ENCODE data around the gene TCF4.

TCF4 gene

DNA sequence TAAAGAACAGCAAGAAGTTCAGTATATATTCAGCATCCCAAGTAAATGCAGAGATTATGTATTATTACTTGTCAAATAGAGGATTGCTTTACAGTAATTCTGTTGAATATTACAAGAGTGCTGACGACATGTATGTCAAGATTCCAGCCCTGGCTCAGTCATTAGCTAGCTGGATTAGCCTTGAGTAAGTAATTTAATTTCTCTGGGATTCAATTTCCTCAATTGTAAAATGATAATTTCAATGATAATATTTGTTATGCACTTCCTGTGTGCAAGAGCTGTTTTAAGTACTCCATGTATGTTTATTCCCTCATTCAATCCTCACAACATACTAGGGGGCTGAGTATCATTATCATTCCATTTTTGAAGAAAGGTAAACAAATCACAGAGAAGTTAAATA, 44.0 kb downstream of the TCF4 start:
- DNase-seq (ENCODE audit: low spot score): no peak

DNA sequence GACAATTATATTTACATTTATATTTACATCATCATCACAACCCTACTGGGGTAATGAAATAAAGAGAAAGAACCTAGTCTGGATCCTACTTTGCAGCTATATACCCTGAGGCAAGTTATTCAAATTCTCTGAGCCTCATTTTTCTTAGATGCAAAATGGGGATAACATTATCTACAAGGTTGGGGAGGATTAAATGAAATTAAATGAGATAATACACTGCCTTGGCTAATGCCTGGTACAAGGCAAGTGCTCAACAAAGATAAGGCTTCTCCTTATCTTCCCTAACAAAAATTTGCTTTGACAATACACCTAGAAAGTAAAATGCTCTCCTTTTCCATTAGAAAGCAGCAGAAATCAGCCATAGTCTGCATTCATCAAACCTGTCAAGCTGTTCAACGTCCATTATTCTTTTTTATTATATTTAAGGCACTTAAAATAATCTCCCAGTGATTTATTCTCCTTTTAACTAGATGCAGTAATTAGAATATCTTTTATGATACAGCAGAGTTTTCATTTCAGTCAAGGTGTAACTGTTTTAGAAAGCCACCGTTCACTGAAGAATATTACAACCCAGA, 44.8 kb downstream of the TCF4 start:
- no peak for DNase-seq (ENCODE audit: low spot score)

DNA sequence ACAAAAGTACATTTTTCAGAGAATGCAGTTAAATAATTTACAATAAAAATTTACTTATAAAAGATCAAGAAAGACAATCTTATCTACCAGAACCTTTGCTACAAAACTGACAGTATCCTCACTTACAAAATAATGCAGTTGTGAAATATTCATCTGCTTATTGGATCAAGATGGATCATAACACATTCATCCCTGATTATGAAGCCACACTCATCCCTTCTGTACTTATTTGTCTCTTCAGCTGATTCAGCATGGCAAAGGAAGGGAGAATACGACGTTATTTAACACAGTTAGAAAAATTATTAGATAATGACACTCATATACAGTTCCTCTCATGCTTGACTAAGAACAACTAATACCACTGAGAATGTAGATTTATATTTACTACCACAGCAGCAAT, 46.4 kb downstream of the TCF4 start:
- no peak for DNase-seq (ENCODE audit: low spot score)

DNA sequence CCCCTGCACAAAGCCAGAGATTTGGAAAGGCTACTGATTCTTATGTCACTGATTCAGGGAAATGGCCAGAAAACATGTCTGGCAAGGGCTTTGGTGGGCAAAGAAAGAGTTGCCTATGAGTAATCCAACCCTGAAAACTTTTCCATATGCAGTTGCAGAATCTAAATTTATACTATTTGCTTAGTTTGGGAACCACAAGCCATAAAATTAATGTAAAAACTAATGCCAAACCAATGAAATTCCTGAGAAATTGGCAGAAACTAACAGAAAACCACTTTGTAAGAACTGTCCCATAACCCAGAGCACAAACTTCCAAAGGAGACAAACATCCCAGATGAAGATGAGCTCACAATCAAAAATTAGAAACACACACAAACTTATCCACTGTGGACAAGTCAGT, 48.8 kb downstream of the TCF4 start:
- DNase-seq (ENCODE audit: low spot score): no peak

DNA sequence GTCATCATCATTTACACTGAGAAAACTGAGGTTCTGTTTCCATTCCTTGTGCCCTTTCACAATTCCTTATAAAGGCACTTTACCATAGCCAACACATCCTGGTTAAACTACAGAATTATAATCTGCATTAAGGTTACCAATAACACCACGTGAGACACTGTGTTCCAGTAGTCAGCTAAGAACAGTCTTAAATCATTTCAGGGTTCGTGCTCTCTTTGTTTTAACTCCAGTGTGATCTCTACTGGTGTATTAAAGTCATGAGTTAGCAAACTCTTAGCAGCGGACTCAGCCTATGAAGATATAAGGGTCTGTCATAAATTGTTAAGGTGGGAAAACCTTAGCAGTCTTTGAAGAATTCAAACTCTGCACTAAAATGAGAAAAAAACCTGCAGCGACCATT, 53.0 kb downstream of the TCF4 start:
- no peak for DNase-seq (ENCODE audit: low spot score)

DNA sequence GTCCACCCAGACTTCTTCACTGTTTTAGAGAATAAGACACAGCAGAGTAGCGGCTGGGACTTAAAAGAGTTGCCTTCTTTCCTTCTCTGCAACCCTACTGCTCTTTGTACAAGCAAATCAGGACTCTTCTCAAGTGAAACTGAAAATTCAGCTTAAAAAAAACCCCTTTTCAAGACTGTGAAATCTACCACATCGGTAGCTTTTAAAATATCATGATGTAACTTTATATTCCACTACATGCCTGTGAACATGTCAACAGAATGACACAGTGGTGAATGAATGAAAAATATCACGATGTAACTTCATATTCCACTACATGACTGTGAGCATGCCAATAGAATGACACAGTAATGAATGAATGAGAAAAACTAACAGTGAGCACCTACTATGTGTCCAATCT, 53.4 kb downstream of the TCF4 start:
- DNase-seq (ENCODE audit: low spot score): no peak

DNA sequence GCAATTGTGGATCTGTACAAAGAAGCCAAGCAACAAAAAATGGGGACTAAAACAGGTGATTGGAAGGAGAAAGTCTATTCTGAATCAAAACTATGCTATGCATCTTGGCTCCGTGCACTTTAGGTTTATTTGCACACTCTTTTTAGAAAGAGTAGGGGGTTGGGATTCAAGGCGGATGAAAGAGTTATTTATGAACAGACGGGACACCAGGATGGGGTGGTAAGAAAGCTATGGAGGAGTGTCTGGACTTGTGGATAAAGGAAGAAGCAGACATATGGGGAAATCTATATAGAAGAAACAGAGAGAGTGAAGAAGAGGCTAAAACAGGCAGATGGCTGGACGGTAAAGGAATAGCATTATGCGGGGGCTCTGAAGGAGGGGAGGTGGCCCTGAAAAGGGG, 57.8 kb downstream of the TCF4 start:
- DNase-seq (ENCODE audit: low spot score): no peak

DNA sequence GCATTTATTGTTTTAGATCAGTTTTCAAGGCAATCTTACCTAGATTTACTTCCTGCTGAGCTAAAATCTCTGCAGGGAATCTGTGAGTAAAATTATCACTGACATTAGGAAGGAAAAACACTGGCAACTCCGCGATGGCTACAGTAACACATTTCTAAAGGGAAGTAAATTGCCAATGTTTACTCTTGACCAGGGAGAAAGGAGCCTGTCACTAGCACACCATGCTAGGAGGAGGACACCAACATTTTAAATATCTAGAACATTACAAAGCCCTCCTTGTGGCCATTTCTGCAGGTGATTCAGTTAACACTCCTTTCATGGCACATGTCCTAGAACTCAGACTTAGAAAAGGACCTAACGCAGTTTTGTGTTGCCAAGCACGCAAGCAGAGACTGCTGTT, 58.4 kb downstream of the TCF4 start:
- DNase-seq (ENCODE audit: low spot score): no peak

DNA sequence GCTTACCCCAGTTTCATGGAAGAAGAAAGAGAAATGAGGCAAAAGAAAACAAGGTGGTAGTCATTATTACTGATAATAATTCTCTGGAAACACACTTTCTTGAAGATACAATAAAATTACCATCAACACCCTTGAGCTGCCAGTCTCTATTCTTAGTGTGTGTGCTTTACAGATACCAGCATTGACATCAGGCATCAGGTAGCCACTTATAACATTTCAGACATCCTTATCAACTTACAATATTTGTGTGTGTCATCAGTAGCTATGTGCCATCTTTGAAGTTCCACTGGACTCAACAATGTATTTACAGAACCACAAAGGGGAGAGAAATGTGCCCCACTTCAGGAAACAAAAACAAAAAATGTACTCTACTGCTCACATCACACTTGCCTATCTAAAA, 62.1 kb downstream of the TCF4 start:
- DNase-seq (ENCODE audit: low spot score): no peak

DNA sequence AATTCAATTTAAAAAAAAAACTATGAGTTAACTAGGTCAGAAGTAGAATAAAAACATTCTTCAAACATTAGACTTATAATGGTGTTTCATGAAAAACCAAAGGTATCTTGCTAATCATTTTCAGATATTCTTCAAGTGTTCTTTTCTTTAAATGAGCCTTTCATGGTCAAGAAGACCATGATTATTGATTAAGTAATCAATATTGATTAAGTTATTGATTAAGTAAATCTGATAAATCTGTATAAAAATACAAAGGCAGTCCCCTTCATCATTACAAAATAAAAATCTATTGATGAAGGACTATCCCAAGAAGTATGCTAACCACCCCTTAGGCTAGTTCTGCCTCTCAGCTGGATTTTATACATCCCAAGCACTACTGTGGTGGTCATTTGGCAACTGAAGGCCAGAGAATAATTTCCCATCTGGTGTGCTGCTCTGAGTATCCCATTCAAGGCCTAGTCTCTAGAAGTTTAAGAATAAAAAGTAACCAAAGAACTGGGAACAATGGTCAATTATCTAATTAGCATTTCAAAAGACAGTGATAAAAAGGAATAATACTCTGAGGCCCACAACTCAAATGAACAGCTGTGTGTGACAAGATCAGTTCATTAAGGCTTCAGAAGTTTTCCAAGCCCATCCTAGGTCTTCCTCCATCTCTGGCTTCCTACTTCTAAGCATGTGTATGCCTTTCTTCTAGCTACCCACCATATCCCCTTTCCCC, 63.5 kb downstream of the TCF4 start:
- no peak for DNase-seq (ENCODE audit: low spot score)

DNA sequence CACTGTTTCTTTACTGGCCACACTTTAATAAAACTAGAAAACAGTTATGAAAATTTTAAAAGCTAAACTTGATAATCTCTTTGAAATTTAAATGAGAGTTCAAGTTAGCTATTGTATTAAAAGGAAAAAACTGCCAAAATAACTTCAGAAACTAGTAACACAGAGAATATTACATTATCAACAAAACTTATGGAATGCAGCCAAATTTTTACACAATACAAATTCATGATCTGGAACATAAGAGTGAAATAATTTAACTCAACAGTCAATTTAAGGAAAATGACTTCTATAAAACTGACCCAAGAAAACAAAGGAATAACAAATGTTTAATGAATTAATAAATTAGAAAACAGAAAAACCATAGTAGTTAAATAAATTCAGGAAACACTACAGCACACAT, 65.0 kb downstream of the TCF4 start:
- DNase-seq (ENCODE audit: low spot score): no peak

DNA sequence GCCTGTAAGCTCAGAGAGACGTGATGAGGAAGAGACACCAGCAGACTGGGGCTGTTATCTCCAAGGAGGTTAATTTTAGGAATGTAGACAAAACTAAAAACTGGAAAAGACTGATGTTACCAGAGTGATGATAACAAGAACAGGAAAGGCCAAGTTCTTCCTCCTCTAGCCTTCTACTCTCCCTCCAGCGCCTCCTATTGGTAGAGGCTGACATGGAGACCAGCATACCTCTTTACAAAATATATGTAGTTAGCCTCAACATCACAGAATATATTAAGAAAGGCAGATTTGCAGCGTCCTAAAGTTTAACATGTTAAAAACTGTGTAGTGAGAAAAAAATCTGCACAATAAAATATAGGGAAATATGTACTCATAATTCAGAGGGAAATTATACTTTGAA, 66.0 kb downstream of the TCF4 start:
- DNase-seq (ENCODE audit: low spot score): no peak

DNA sequence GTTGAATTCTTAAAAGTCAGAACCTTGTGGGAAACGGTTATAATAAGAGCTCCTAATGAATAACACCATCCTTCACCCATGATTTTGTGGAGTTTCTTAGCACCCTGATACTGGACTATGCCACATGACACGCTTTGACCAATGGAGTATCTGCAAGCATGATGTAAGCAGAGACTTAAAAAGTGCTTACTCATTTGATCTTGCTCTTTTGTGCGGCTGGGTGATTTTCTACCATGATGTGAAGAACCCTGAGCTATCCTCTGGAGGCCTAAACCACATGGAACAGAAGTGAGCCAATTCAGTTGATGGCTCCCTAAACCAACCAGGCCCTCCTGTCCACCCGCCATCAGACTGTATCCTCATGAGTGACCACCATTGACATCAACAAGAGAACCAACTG, 70.9 kb downstream of the TCF4 start:
- no peak for DNase-seq (ENCODE audit: low spot score)

DNA sequence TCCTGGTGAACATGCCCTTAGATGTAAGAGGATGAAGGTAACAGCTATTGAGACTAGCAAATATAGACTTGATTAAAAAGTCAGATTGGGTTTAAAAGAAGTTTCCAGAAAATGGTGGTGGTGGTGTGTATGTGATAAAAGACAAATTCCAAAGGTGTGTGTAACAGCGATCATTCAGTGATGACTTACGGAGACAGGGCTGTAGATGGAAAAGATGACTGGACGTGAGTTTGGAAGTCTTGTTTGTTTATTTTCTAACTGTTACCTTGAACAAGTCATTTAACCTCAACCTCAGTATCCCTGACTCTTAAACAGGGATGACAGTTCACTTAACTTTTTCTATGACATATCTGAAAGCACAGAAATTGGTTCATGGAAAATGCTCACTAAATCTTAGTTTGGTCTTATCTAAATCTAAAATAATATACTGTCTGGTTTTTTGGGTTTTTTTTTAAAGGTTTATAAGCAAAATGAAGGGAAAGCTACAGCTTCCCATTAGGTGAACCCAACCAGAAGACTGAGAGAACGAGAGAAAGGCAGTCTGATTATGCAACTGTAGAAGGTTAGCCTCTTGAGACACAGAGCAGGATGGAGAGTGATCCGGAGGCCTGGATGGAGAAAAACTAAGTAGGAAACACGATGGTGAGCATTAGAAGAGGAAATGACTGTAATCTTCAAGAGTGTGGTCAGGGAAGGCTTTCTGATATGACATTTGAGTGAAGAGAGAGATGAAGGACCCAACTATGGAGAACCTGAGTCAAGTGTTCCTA, 71.9 kb downstream of the TCF4 start:
- no peak for DNase-seq (ENCODE audit: low spot score)

DNA sequence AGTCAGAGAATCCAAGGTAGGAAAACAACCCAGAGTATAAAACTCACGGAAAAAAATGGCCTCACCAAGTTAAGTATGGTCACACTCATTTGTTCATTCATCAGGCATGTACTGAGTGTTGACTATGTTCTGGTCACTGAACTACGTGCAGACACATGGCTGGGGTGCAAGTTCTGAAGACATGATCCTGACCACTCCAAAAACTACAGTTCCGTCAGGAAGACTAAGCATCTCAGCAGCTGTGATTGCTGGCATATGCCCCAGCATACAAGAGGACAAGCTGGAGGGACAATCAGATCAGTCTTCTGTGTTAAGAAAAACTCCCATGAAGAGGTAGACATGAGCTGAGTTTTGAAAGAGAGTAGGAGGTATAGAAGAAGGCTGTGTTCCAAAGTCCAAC, 72.8 kb downstream of the TCF4 start:
- DNase-seq (ENCODE audit: low spot score): no peak

DNA sequence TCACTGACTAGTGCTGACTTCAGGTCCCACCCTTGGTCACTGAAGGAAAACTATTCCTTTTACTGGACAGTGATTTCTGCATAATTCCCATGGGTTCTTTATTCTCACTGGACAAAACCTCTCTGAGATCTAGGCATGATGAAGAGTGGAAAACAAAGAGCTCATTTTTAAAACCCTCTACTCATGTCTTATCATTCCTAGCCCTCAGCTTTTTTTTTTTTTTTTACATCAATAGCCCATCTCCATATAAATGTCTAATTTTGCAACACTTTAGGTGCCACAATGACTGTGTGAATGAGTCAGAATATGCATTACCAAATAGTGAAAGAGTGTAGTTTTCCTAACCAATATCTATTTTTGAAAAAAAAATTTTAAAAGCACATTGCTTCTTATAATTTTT, 74.8 kb downstream of the TCF4 start:
- DNase-seq (ENCODE audit: low spot score): no peak

DNA sequence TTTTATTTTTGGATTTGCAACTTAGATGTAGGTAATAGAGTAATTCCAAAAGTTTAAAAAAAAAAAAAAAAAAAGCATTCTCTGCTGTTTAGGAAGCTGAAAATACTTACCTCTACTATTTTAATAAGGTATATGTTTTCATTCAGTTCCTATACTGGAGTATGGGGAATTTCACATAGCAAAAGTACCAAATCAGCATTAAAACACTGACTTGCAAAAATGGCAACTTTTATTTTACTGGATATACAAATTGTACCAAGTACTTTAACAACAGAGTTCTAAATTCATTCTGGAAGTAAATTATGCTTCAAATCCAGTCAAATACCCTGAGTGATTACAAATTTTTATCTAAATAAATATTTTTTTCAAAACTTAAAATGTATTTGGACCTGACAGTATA, 76.7 kb downstream of the TCF4 start:
- DNase-seq (ENCODE audit: low spot score): no peak

DNA sequence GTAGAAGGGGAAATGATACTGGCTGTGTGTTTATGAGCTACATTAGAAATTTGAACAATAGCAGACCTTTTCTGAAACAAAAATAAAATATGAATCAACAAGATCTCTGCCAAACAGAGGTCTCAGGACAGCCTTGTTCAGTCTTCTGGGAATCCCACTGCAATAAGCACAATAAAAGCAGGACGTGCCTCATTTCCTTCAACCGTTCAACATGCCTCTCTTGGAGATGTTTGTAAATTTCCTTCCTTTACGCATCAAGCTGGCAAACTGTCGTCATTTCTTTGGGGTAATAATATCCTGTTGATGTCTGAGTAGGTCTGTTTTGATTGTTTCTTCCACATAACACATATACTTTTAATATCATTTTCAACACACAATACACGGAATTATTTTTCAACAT, 77.2 kb downstream of the TCF4 start:
- DNase-seq (ENCODE audit: low spot score): no peak

DNA sequence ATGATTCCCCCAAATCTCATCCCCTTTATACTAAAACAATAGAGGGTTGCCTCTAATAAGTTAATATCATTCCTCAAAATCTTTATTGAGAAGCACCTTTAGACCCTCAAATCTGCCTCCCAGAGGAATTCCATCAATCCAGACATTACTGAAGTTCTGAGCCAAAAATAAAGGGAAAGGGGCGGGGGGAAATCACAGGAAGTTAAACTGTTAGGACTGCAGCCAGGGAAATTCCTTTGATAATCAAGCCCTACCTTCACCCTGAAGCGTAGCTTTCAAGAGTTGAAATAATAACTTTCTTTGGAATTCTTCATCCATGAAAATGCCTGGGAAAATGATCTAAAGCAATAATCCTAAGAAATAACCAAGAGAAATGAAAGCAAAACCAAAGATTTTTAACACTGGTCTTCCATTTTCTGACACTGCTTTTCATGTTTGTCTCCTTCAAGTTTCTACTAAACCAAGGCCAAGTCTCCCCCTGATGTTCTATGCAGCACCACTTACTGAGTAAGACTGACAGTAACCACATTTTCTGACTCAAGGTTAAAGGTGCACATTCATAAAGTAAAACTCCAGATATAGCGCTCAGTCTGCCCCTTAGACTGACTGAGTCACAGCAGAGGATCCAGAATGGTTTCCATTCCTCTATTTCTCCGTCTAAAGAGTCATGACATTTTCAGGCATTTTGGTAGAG, 78.2 kb downstream of the TCF4 start:
- DNase-seq (ENCODE audit: low spot score): peak; percentile 5

DNA sequence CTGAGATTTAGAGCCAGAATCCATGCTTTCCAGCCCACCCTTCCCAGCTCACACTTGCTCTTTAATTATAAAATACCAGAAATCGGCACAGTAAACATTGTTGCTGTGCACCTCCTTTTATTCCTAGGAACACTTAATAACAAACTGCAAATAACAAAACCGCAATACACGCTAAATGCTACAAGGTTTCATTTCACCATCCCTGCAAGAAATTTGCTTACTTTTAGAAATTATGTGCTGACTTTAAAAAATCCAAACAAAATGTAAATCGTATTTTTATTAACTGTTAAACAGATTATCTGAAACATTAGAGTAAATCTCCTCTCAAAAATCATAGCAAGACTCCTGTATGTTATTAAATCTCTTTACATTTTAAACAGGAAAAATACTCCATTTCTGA, 79.3 kb downstream of the TCF4 start:
- no peak for DNase-seq (ENCODE audit: low spot score)

DNA sequence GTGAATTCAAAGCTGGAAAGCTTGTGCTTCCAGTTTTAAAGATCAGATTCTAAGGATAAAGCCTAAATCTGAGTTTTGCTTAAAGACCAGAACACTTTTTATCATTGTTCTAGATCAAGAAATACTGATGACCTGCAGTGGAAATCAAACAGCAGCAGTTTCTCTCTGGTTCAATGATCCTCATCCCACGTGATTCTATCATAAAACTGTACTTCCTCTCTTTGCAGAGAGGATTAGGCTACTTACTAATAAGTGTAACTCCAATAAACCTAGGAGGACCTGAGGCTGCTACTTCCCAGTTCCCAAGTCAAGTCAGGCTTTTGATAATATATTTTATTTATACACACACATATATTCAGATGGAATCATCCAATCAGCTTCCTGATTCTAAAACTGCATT, 81.9 kb downstream of the TCF4 start:
- DNase-seq (ENCODE audit: low spot score): no peak

DNA sequence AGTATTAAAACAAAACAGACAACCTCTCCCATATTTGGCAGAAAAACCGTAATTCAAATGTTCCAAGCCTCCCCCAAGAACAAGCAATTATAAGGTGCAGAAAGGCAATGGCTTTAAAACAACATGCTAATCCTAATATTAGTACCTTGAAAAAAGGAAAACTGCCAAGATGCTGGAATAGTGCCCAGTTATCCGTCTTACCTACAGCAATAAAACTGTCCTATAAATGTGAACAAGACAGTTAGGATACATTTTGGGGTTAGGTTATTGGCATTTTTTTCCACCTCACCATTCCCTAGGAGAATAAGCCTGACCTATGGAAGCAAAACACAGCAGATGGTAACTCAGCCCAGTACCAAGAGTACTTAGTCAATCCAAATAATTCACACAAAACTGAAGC, 83.2 kb downstream of the TCF4 start:
- DNase-seq (ENCODE audit: low spot score): no peak

Measured in LoVo (cell line).